HepG2 (cell line): ENCODE measurements around the gene PARD3. TPM values are rescaled to one million over a fixed set of nuclear protein-coding genes. Genes with fewer than 3 reads are reported as not detected.
A peak's percentile ranks its signal among the peaks of the same experiment; 100 is the strongest.

Experiments
- ARID5B ChIP-seq: IDR thresholded peaks from 2 replicates; pipeline ENCODE4 v1.4.0; 2020; ENCODE audit warnings: mild to moderate bottlenecking, missing genetic modification reagents
- FOSL2 ChIP-seq: sonication (generic); formaldehyde crosslinking; IDR thresholded peaks from 2 replicates; pipeline ENCODE4 v1.4.0; 2020; ENCODE audit warnings: missing genetic modification reagents
- FOXK1 ChIP-seq: sonication (generic); formaldehyde crosslinking; IDR thresholded peaks from 2 replicates; pipeline ENCODE4 v1.4.0; 2020; ENCODE audit warnings: low read depth, missing genetic modification reagents, borderline replicate concordance
- LBX2 ChIP-seq: sonication (generic); formaldehyde crosslinking; IDR thresholded peaks from 2 replicates; pipeline ENCODE4 v1.5.0; 2020; ENCODE audit warnings: missing genetic modification reagents, mild to moderate bottlenecking, borderline replicate concordance
- MED1 ChIP-seq: sonication (generic); formaldehyde crosslinking; IDR thresholded peaks from 2 replicates; pipeline ENCODE4 v1.4.0; 2020; ENCODE audit warnings: missing genetic modification reagents
- NCOR1 ChIP-seq: fragments of 200-600 bp; sonication (generic); IDR thresholded peaks from 2 replicates; pipeline ENCODE4 v1.7.0; 2017; ENCODE audit warnings: antibody characterized with exemption, low read length, borderline replicate concordance
- RFX1 ChIP-seq: fragments of 450-650 bp; IDR thresholded peaks from 2 replicates; pipeline ENCODE4 v1.6.1; 2017
- RFX3 ChIP-seq: IDR thresholded peaks from 2 replicates; pipeline ENCODE4 v1.6.1; 2016; ENCODE audit warnings: missing biosample characterization, missing genetic modification reagents
- ZNF101 ChIP-seq: sonication (generic); formaldehyde crosslinking; IDR thresholded peaks from 2 replicates; pipeline ENCODE4 v1.4.0; 2020; ENCODE audit warnings: mild to moderate bottlenecking, low read depth, missing genetic modification reagents, borderline replicate concordance
- ZNF326 ChIP-seq: sonication (generic); formaldehyde crosslinking; IDR thresholded peaks from 2 replicates; pipeline ENCODE4 v1.4.0; 2020; ENCODE audit warnings: missing genetic modification reagents, borderline replicate concordance
- ZNF644 ChIP-seq: IDR thresholded peaks from 2 replicates; pipeline ENCODE4 v1.6.1; 2016; ENCODE audit warnings: low read depth
- ZNF674 ChIP-seq: sonication (generic); formaldehyde crosslinking; IDR thresholded peaks from 2 replicates; pipeline ENCODE4 v1.5.0; 2020; ENCODE audit warnings: low read depth, mild to moderate bottlenecking, missing genetic modification reagents
- ZSCAN31 ChIP-seq: sonication (generic); formaldehyde crosslinking; IDR thresholded peaks from 2 replicates; pipeline ENCODE4 v1.5.0; 2020; ENCODE audit warnings: low read depth, mild to moderate bottlenecking, missing genetic modification reagents
- polyA plus RNA-seq, 8 experiments: library from polyadenylated mRNA; depleted of rRNA in 3 of 8; stranded (reverse) in 7 of 8; unstranded in 1 of 8; fragments of >200 nt; fragmentation: Illumina TruSeq in 4 of 8; extraction: Trizol in 4 of 8; gene quantifications; 2 replicates each; pipeline versions ENCODE4 v1.2.1 to v1.2.3, GENCODE V29; 2011 to 2016; ENCODE audit warnings: low read depth in 4 of 8, missing spikeins in 1 of 8, mixed read lengths in 1 of 8; ENCODE audit not compliant: insufficient read depth in 1 of 8
- total RNA-seq, 5 experiments: library from RNA; depleted of rRNA; stranded (reverse); fragments of >200 nt; fragmentation: Illumina TruSeq; extraction: Trizol; gene quantifications; 2 replicates each; pipeline ENCODE4 v1.2.3, GENCODE V29; 2016; ENCODE audit warnings: low read depth in 1 of 5

Gene PARD3
- total and polyA plus RNA-seq, 2 of the 13 experiments (the other 11 are each of a cell fraction or from before 2014, with no cell fraction given), result 40.9 to 60.0 TPM

GRCh38 chr10:34345383-34345782 lies 469.7 kb downstream of the PARD3 start (continued):
- peak; percentile 87 for TF ChIP-seq ARID5B
- no peak for TF ChIP-seq LBX2
- no peak for TF ChIP-seq ZNF326 (CRISPR knock-in tag)
- peak; percentile 52; the same call in 1 of the 2 replicates for TF ChIP-seq FOXK1 (CRISPR knock-in tag)
- TF ChIP-seq ZNF674, result no peak
- peak; percentile 65 for TF ChIP-seq MED1 (CRISPR knock-in tag)
- peak; percentile 58 for TF ChIP-seq RFX1
- TF ChIP-seq FOSL2, result peak; percentile 51; the same call in 1 of the 2 replicates
- TF ChIP-seq ZSCAN31 (CRISPR knock-in tag), result no peak
- peak; percentile 15; the same call in 1 of the 2 replicates for TF ChIP-seq RFX3 (CRISPR knock-in tag)
- 0 out of 2 replicates have a peak, but pooled peaks have one; percentile 20 for TF ChIP-seq ZNF644 (CRISPR knock-in tag)
- TF ChIP-seq NCOR1, result peak; percentile 67; the same call in 1 of the 2 replicates
- TF ChIP-seq ZNF101 (CRISPR knock-in tag), result no peak
